Measurements from ENCODE around the gene SPOCK1.

DNA sequence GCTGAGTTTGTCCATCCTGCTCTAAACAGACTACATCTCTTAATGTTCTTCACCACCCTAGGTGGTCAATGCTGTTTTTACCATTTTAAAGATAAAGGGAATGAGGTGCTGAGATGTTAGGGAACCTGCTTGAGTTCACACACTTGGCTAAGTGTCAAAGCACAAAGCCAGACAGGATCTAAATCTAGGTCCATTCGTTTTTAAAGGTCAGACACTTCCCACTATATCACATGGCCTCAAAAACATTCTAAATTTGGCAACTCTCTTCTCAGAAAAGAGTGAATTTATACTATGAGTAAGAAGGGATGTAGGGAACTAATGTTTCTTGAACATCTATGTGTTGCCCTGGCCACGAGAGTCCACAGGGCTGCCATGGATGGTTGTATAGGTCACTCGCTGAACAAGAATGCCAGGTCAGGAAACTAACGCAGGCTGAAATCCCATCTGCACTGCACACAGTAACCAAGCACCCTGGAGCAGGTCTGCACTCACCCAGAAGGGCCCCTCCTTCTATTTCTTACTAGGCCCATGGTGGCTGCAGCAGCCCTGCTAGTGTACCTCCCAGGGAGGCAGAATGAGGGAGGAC is 213.0 kb downstream of the SPOCK1 start:
- TF ChIP-seq POLR2A (IDR thresholded peaks at IDR 0.05; ENCODE audit: extremely low read depth, insufficient read length) (no peak), MYC (IDR thresholded peaks at IDR 0.05; ENCODE audit: low read depth, low read length) (no peak)
- TF ChIP-seq, protein P1, sequence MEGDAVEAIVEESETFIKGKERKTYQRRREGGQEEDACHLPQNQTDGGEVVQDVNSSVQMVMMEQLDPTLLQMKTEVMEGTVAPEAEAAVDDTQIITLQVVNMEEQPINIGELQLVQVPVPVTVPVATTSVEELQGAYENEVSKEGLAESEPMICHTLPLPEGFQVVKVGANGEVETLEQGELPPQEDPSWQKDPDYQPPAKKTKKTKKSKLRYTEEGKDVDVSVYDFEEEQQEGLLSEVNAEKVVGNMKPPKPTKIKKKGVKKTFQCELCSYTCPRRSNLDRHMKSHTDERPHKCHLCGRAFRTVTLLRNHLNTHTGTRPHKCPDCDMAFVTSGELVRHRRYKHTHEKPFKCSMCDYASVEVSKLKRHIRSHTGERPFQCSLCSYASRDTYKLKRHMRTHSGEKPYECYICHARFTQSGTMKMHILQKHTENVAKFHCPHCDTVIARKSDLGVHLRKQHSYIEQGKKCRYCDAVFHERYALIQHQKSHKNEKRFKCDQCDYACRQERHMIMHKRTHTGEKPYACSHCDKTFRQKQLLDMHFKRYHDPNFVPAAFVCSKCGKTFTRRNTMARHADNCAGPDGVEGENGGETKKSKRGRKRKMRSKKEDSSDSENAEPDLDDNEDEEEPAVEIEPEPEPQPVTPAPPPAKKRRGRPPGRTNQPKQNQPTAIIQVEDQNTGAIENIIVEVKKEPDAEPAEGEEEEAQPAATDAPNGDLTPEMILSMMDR (IDR thresholded peaks at IDR 0.05; ENCODE audit: low read depth, low read length) = no peak
- TF ChIP-seq, protein P2, sequence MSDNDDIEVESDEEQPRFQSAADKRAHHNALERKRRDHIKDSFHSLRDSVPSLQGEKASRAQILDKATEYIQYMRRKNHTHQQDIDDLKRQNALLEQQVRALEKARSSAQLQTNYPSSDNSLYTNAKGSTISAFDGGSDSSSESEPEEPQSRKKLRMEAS (IDR thresholded peaks at IDR 0.05; ENCODE audit: low read depth, low read length) = no peak
